GM13977 (cell line): Measurements from ENCODE around the gene CUL1.

Experiments
- DNase-seq: peaks from one replicate; pipeline ENCODE4 v3.0.0; 2012; ENCODE audit warnings: low spot score
- CTCF ChIP-seq: IDR thresholded peaks from 2 replicates; pipeline ENCODE4 v1.5.1; 2012; ENCODE audit warnings: mild to moderate bottlenecking, control low read depth; ENCODE audit not compliant: insufficient read depth; ENCODE audit errors: extremely low read depth, missing control alignments
- in situ Hi-C: fragments of 300-500 bp; cut with MboI; formaldehyde crosslinking; loops from one replicate; pipeline ENCODE4 v1.12.0; 2022; ENCODE audit warnings: low sequenced_read_pairs, low pct_unique_long_range_greater_than_20kb, mixed read lengths, inconsistent platforms; ENCODE audit not compliant: unreplicated experiment

The CUL1 gene

GRCh38 chr7:148714498-148714897 lies 15.8 kb downstream of the CUL1 start:
- DNase-seq: no peak
- TF ChIP-seq CTCF: no peak
- in situ Hi-C loops: no loop called here

DNA sequence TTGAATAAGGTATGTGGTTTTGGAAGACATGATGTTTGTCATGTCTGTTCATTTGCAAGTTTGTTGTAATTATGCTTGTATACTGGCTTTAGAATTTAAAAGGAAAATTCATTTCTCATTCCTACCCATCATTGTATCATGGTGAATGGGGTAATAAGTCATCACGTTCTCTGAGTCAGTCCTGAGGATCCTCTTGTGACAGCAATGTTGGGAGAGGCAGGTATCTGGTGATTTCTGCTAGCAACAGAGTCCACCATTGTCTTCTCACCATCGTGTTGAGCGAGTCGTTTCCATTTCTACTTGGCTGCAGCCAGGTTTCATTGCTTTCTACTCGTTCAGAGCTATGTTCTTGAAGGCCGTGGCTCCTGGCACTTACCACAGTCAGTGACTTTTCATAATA lies 16.3 kb downstream of the CUL1 start:
- no peak for TF ChIP-seq CTCF
- in situ Hi-C loops: no loop called here
- DNase-seq: no peak

- DNase-seq: no peak
- in situ Hi-C loops: no loop called here
Measured at GRCh38 chr7:148717266-148717793, 18.6 kb downstream of the CUL1 start.

GRCh38 chr7:148718431-148718830 lies 19.7 kb downstream of the CUL1 start:
- no peak for TF ChIP-seq CTCF
- in situ Hi-C loops: no loop called here
- DNase-seq: no peak

More at GRCh38 chr7:148717266-148717793, 18.6 kb downstream of the CUL1 start:
- no peak for TF ChIP-seq CTCF

DNA sequence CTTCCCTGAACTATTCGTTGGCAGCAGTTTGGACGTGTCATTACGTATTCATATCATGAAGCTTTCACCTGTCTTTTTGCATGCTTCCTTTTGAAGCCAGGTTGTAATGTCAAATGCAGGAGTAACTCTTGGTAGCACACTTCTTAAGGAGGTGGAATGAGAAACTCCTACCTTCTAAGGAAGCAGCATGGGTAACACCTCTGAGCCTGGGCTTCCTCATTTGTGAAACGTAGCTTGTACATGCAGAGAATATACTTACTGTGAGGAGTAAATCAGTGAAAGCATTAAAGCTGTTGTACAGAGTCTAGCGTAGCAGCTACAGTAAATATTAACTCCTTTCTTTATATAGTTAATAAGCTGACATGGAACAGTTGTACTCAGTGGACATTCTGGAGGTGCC lies 21.1 kb downstream of the CUL1 start:
- DNase-seq: no peak
- in situ Hi-C loops: no loop called here
- TF ChIP-seq CTCF: no peak

- no peak for DNase-seq
- no peak for TF ChIP-seq CTCF
- in situ Hi-C loops: no loop called here
Measured at GRCh38 chr7:148720472-148720871, 21.8 kb downstream of the CUL1 start.

DNA sequence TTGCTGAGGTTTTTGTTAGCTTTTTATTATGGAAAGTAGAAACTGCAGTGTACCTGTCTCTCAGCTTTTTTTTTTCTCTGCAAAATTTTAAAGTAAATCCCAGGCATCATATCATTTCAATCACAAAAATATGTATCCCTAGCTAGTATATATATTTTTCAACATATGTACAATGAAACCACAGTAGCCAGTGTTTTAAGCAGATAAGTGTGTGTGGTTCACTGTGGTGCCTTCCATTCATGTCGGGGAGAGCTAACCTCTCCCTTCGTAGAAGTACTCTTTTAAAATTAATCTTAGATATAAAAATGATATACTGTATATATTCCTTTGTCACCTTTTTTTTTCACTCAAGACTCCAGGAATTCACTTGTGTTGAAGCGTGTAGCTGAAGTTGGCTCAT lies 22.7 kb downstream of the CUL1 start:
- no peak for DNase-seq
- TF ChIP-seq CTCF: no peak
- in situ Hi-C loops: no loop called here
